KMS-11 (cell line): ENCODE measurements around the gene CCDC127.
A peak's percentile ranks its signal among the peaks of the same experiment; 100 is the strongest.
"Not testable (repeated sequence)": the region's sequence is repeated elsewhere in the genome, so short reads cannot be mapped to it uniquely, and the experiment has no call there.

Experiments
- H2AFZ ChIP-seq: fragments of 200-600 bp; sonication (generic); 2 replicates; pipeline ENCODE4 v1.6.1; 2016; ENCODE audit warnings: antibody characterized with exemption, mixed run types, low read depth
- H3K27ac ChIP-seq: fragments of 200-600 bp; sonication (generic); 2 replicates; pipeline ENCODE4 v1.6.1; 2016; ENCODE audit warnings: mild to moderate bottlenecking, mixed run types
- H3K27me3 ChIP-seq: fragments of 200-600 bp; sonication (generic); 2 replicates; pipeline ENCODE4 v1.6.1; 2017; ENCODE audit warnings: mild to moderate bottlenecking, low read depth, mixed run types, moderate library complexity; ENCODE audit not compliant: insufficient read depth
- H3K36me3 ChIP-seq: fragments of 200-600 bp; sonication (generic); 2 replicates; pipeline ENCODE4 v1.6.1; 2017; ENCODE audit warnings: mild to moderate bottlenecking, mixed run types; ENCODE audit not compliant: insufficient read depth
- H3K4me1 ChIP-seq: fragments of 200-600 bp; sonication (generic); 2 replicates; pipeline ENCODE4 v1.6.1; 2016; ENCODE audit warnings: mild to moderate bottlenecking, low read depth, mixed run types; ENCODE audit not compliant: poor library complexity, severe bottlenecking
- H3K4me2 ChIP-seq: fragments of 200-600 bp; sonication (generic); 2 replicates; pipeline ENCODE4 v1.7.0; 2016; ENCODE audit warnings: mild to moderate bottlenecking, mixed run types
- H3K4me3 ChIP-seq: fragments of 200-600 bp; sonication (generic); IDR thresholded peaks from 2 replicates; pipeline ENCODE4 v1.6.1; 2017; ENCODE audit warnings: low read depth, low read length, mixed read lengths; ENCODE audit not compliant: insufficient read depth
- H3K79me2 ChIP-seq: fragments of 200-600 bp; sonication (generic); 2 replicates; pipeline ENCODE4 v1.6.1; 2016; ENCODE audit warnings: low read depth, mixed run types; ENCODE audit not compliant: insufficient read depth
- H3K9ac ChIP-seq: fragments of 200-600 bp; sonication (generic); 2 replicates; pipeline ENCODE4 v1.6.1; 2016; ENCODE audit warnings: mild to moderate bottlenecking, mixed run types
- H4K20me1 ChIP-seq: fragments of 200-600 bp; sonication (generic); 2 replicates; pipeline ENCODE4 v1.6.1; 2016; ENCODE audit warnings: mild to moderate bottlenecking, mixed run types; ENCODE audit not compliant: insufficient read depth
- CTCF ChIP-seq: fragments of 200-600 bp; sonication (generic); conservative IDR thresholded peaks from 2 replicates; pipeline ENCODE4 v1.6.1; 2017; ENCODE audit warnings: low read depth, mild to moderate bottlenecking, antibody characterized with exemption, low read length, moderate library complexity, mixed read lengths

CCDC127 gene

GRCh38 chr5:218457-219291 lies 721 bp upstream of the CCDC127 start:
- Histone ChIP-seq H3K4me3 (no peak overlapping the region), H3K9ac (peak overlapping the region; percentile 85), H3K27me3 (no peaks in the 10 kb centered on the region), H3K36me3 (peaks cover 5% of the 10 kb centered on the region; the same call in 1 of the 2 replicates), H4K20me1 (no peaks in the 10 kb centered on the region), H3K79me2 (peaks cover 89% of the 10 kb centered on the region), H3K4me1 (peaks cover 28% of the 10 kb centered on the region), H3K4me2 (peak overlapping the region; percentile 72), H3K27ac (peak overlapping the region; percentile 60), H2AFZ (no peak overlapping the region)
- no peak for TF ChIP-seq CTCF

DNA sequence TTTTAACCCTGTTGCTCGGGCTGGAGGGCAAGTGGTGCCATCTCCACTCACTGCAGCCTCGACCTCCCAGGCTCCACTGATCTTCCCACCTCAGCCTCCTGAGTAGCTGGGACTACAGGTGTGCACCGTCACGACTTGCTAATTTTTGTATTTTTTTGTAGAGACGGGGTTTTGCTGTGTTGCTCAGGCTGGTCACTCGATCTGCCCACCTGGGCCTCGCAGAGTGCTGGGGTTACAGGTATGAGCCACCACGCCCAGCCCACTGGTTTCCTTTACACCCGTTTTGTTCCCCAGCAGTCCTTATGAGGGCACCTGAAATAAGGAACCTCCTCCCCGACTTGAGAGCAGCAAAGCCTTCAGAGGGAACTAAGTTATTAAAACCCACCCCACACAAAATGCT lies 1.9 kb downstream of the CCDC127 start:
- not testable (repeated sequence) for H3K9ac ChIP-seq, H3K27ac ChIP-seq, H2AFZ ChIP-seq, H3K4me1 ChIP-seq, H3K36me3 ChIP-seq, H3K4me2 ChIP-seq, H3K4me3 ChIP-seq, H3K27me3 ChIP-seq, H4K20me1 ChIP-seq
- peaks cover 68% of the 10 kb centered on the region for H3K79me2 ChIP-seq

- H3K9ac ChIP-seq, H2AFZ ChIP-seq, H3K27ac ChIP-seq, H3K36me3 ChIP-seq, H3K4me2 ChIP-seq, H3K27me3 ChIP-seq, H4K20me1 ChIP-seq, H3K4me3 ChIP-seq, H3K4me1 ChIP-seq: not testable (repeated sequence)
- peaks cover 62% of the 10 kb centered on the region for H3K79me2 ChIP-seq
Measured at GRCh38 chr5:215256-215655, 2.7 kb downstream of the CCDC127 start.

DNA sequence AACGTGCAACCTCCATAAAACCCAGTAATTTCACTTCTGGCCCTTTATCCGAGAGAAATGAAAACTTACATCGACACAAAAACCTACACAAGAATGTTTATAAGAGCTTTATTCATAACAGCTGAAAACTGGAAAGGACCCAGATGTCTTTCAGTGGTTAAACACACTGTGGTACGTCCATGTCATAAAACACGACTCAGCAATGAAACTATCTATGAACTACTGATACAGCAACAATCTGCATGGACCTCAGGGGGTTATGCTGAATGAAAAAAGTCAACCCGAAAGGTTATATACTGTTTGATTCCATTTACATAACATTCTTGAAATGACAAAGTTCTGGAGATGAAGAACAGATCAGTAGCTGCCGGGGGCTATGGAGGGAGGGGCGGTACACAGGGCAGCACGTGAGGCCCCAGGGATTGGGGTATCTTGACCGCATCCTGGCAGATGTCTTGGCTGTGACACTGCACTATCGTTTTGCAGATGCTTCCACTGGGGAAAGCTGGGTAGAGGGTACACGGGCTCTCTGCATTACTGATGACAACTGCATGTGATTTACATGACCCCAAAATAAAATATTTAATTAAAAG lies 4.1 kb downstream of the CCDC127 start:
- Histone ChIP-seq H3K4me1 (no peaks in the 10 kb centered on the region), H3K36me3 (no peaks in the 10 kb centered on the region; the same call in 1 of the 2 replicates), H3K4me3 (no peak overlapping the region), H3K27ac (no peak overlapping the region), H3K4me2 (no peak overlapping the region), H3K27me3 (no peaks in the 10 kb centered on the region), H3K9ac (no peak overlapping the region), H2AFZ (no peak overlapping the region), H3K79me2 (peaks cover 57% of the 10 kb centered on the region), H4K20me1 (no peaks in the 10 kb centered on the region)
- no peak for TF ChIP-seq CTCF

- Histone ChIP-seq H3K4me1 (no peaks in the 10 kb centered on the region), H3K27me3 (no peaks in the 10 kb centered on the region), H2AFZ (no peak overlapping the region), H3K4me3 (no peak overlapping the region), H3K27ac (no peak overlapping the region), H4K20me1 (no peaks in the 10 kb centered on the region), H3K9ac (no peak overlapping the region), H3K79me2 (peaks cover 41% of the 10 kb centered on the region), H3K4me2 (no peak overlapping the region), H3K36me3 (peaks cover 6% of the 10 kb centered on the region; the same call in 1 of the 2 replicates)
- no peak for TF ChIP-seq CTCF
Measured at GRCh38 chr5:208449-209114, 9.4 kb downstream of the CCDC127 start.
